Bronchial smooth muscle cell (primary cell): Measurements from ENCODE around the gene CSHL1. TPM values are rescaled to one million over a fixed set of nuclear protein-coding genes. Genes with fewer than 3 reads are reported as not detected.

Experiments used
- total RNA-seq: library from RNA; depleted of rRNA; stranded (reverse); fragments of >200 nt; gene quantifications from 2 replicates; pipeline ENCODE4 v1.2.1, GENCODE V29; 2014

CSHL1 gene
- total RNA-seq = 0.16 TPM in 1 of 2 replicates, not detected in the other

GRCh38 chr17:63911041-63911635 is at the start of gene CSHL1:
Gene CSHL1, minus strand, starts transcription at chr17:63911258. Its CDS starts 62 bp downstream, at chr17:63911196.

GRCh38 chr17:63931981-63932561 is 21.0 kb upstream of the CSHL1 start, which contains the start of gene CD79B:
Gene CD79B, minus strand, starts transcription at chr17:63932331. Its CDS starts 70 bp downstream, at chr17:63932261.

DNA sequence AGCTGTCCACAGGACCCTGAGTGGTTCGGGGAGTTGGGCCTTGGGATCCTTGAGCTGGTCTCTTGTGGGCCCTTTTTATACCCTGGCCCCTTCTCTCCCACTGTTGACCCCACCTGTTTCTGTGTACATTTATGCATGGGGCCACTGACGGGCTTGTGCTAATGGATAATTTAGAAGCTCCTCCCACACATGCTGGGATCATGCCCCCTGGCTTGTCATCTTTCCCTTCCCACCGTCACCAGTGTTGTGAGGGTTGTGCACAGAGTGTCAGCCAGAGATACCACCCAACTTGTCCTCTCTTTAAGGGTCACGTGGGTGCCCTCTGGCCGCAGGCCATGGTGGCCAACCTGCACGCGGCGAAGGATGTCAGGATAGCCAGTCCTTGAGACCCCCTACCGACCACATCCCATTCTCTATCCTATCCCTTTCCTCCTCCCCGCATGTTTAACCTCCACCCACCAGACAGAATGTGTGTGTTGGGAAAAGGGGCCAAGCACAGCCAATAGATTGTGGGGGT is 7.8 kb upstream of the CSHL1 start, which contains the start of gene GH1:
Gene GH1 (minus strand): TSS at position 51 of the 517 bp plus-strand sequence. CDS start 63 bp downstream, outside the sequence.

DNA sequence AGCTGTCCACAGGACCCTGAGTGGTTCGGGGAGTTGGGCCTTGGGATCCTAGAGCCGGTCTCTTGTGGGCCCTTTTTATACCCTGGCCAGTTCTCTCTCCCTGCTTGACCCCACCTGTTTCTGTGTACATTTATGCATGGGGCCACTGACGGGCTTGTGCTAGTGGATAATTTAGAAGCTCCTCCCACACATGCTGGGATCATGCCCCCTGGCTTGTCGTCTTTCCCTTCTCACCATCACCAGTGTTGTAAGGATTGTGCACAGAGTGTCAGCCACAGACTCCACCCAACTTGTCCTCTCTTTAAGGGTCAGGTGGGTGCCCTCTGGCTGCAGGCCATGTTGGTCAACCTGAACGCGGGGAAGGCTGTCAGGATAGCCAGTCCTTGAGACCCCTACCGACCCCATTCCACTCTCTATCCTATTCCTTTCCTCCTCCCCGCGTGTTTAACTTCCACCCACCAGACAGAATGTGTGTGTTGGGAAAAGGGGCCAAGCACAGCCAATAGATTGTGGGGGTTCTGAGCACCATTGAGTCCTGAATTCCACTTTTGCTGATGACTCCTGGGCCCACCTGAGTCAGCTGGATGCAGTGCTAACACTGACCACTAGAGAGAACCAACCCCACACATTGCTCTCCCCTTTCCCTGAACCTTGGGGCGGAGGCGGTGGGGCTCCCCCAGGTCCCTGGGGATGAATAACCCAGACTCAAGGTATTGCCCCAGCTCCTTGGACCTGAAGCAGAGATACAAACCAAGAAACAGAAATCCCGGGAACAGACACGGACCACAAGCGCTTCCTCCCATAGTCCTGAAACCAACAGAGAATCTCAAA is 14.3 kb downstream of the CSHL1 start, which contains the start of gene CSH1:
Gene CSH1 (minus strand): TSS at position 51 of the 831 bp plus-strand sequence. CDS start 63 bp downstream, outside the sequence.

GRCh38 chr17:63881935-63882601 is 29.0 kb downstream of the CSHL1 start, which contains the start of gene GH2:
Gene GH2, minus strand, starts transcription at chr17:63881944. Its CDS starts 143 bp downstream, at chr17:63881801.

DNA sequence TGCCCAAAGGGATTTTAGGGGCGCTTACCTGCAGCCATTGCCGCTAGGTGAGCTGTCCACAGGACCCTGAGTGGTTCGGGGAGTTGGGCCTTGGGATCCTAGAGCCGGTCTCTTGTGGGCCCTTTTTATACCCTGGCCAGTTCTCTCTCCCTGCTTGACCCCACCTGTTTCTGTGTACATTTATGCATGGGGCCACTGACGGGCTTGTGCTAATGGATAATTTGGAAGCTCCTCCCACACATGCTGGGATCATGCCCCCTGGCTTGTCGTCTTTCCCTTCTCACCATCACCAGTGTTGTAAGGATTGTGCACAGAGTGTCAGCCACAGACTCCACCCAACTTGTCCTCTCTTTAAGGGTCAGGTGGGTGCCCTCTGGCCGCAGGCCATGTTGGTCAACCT is 37.5 kb downstream of the CSHL1 start, which contains the start of gene CSH2:
Gene CSH2 (minus strand): TSS at position 101 of the 400 bp plus-strand sequence. CDS start 63 bp downstream, at position 38.

Other genes with a start within 250 kb of the CSHL1 start
- 2.0 and 3.3 TPM in 2 replicates for gene LIMD2, start 211.1 kb downstream of the CSHL1 start, total RNA-seq
- gene STRADA, start 169.5 kb downstream of the CSHL1 start, total RNA-seq = 17.3 and 19.7 TPM in 2 replicates
- 52.5 and 59.6 TPM in 2 replicates for gene CCDC47, start 137.7 kb downstream of the CSHL1 start, total RNA-seq
- 58.6 and 60.1 TPM in 2 replicates for gene DDX42, start 137.1 kb downstream of the CSHL1 start, total RNA-seq
- gene PSMC5, start 83.8 kb downstream of the CSHL1 start, total RNA-seq = 84.7 and 92.4 TPM in 2 replicates
- gene FTSJ3, start 83.6 kb downstream of the CSHL1 start, total RNA-seq = 61.0 and 66.5 TPM in 2 replicates
- gene SMARCD2, start 68.6 kb downstream of the CSHL1 start, total RNA-seq = 73.2 and 101 TPM in 2 replicates
- not detected in 2 replicates for gene CSH2, start 37.6 kb downstream of the CSHL1 start, total RNA-seq
- gene GH2, start 29.3 kb downstream of the CSHL1 start, total RNA-seq = not detected in 2 replicates
- gene CSH1, start 14.7 kb downstream of the CSHL1 start, total RNA-seq = not detected in 2 replicates
- gene GH1, start 7.6 kb upstream of the CSHL1 start, total RNA-seq = not detected in 2 replicates
- 0.09 and 0.16 TPM in 2 replicates for gene CD79B, start 21.1 kb upstream of the CSHL1 start, total RNA-seq
- 0.09 and 0.16 TPM in 2 replicates for gene SCN4A, start 61.7 kb upstream of the CSHL1 start, total RNA-seq
- 0.47 and 0.52 TPM in 2 replicates for gene PRR29, start 87.1 kb upstream of the CSHL1 start, total RNA-seq
- 0.26 and 0.32 TPM in 2 replicates for gene ICAM2, start 109.4 kb upstream of the CSHL1 start, total RNA-seq
- 4.3 and 7.8 TPM in 2 replicates for gene ERN1, start 218.9 kb upstream of the CSHL1 start, total RNA-seq